HepG2 (cell line): ENCODE data around the gene AFDN. TPM values are rescaled to one million over a fixed set of nuclear protein-coding genes. Genes with fewer than 3 reads are reported as not detected.

Experiments
- AKNA ChIP-seq: sonication (generic); formaldehyde crosslinking; IDR thresholded peaks from 2 replicates; pipeline ENCODE4 v1.4.0; 2020; ENCODE audit warnings: missing genetic modification reagents, borderline replicate concordance
- ARID4A ChIP-seq: sonication (generic); formaldehyde crosslinking; IDR thresholded peaks from 2 replicates; pipeline ENCODE4 v1.5.0; 2020; ENCODE audit warnings: mild to moderate bottlenecking, missing genetic modification reagents, borderline replicate concordance
- CENPBD1 ChIP-seq: sonication (generic); formaldehyde crosslinking; IDR thresholded peaks from 2 replicates; pipeline ENCODE4 v1.8.0; 2022; ENCODE audit warnings: missing genetic modification reagents, low read depth, mild to moderate bottlenecking, borderline replicate concordance
- CTCF ChIP-seq: sonication (generic); formaldehyde crosslinking; IDR thresholded peaks from 2 replicates; pipeline ENCODE4 v1.5.0; 2020; ENCODE audit warnings: mild to moderate bottlenecking, missing genetic modification reagents, moderate library complexity
- ELF4 ChIP-seq: sonication (generic); formaldehyde crosslinking; IDR thresholded peaks from 2 replicates; pipeline ENCODE4 v1.5.0; 2020; ENCODE audit warnings: missing genetic modification reagents, mild to moderate bottlenecking, moderate library complexity, borderline replicate concordance
- HNRNPH1 ChIP-seq: fragments of 200-400 bp; formaldehyde crosslinking; optimal IDR thresholded peaks from 2 replicates; pipeline ENCODE3; 2017; ENCODE audit warnings: mild to moderate bottlenecking, low read depth, low read length
- HNRNPUL1 ChIP-seq: fragments of 200-400 bp; formaldehyde crosslinking; IDR thresholded peaks from 2 replicates; pipeline ENCODE4 v1.6.1; 2017; ENCODE audit warnings: low read depth, mild to moderate bottlenecking, low read length, moderate library complexity
- IRF2 ChIP-seq: IDR thresholded peaks from 2 replicates; pipeline ENCODE4 v1.6.1; 2018; ENCODE audit warnings: missing genetic modification reagents, missing compliant biosample characterization
- RBAK ChIP-seq: sonication (generic); formaldehyde crosslinking; IDR thresholded peaks from 2 replicates; pipeline ENCODE4 v1.5.1; 2020; ENCODE audit warnings: mild to moderate bottlenecking, missing genetic modification reagents
- SMC3 ChIP-seq: IDR thresholded peaks from 2 replicates; pipeline ENCODE4 v1.6.1; 2011; ENCODE audit warnings: low read length, improper control_type of control experiment
- ZBED4 ChIP-seq: sonication (generic); formaldehyde crosslinking; IDR thresholded peaks from 2 replicates; pipeline ENCODE4 v1.4.0; 2020; ENCODE audit warnings: missing genetic modification reagents, borderline replicate concordance
- ZNF567 ChIP-seq: sonication (generic); formaldehyde crosslinking; IDR thresholded peaks from 2 replicates; pipeline ENCODE4 v1.8.1; 2023; ENCODE audit warnings: mild to moderate bottlenecking, missing genetic modification reagents, borderline replicate concordance
- ZNF652 ChIP-seq: IDR thresholded peaks from 2 replicates; pipeline ENCODE4 v1.6.1; 2016; ENCODE audit warnings: low read depth, borderline replicate concordance
- ZNF678 ChIP-seq: sonication (generic); formaldehyde crosslinking; IDR thresholded peaks from 2 replicates; pipeline ENCODE4 v1.4.0; 2020; ENCODE audit warnings: mild to moderate bottlenecking, missing genetic modification reagents
- polyA plus RNA-seq, 8 experiments: library from polyadenylated mRNA; depleted of rRNA in 3 of 8; stranded (reverse) in 7 of 8; unstranded in 1 of 8; fragments of >200 nt; fragmentation: Illumina TruSeq in 4 of 8; extraction: Trizol in 4 of 8; gene quantifications; 2 replicates each; pipeline versions ENCODE4 v1.2.1 to v1.2.3, GENCODE V29; 2011 to 2016; ENCODE audit warnings: low read depth in 4 of 8, missing spikeins in 1 of 8, mixed read lengths in 1 of 8; ENCODE audit not compliant: insufficient read depth in 1 of 8
- total RNA-seq, 5 experiments: library from RNA; depleted of rRNA; stranded (reverse); fragments of >200 nt; fragmentation: Illumina TruSeq; extraction: Trizol; gene quantifications; 2 replicates each; pipeline ENCODE4 v1.2.3, GENCODE V29; 2016; ENCODE audit warnings: low read depth in 1 of 5

Gene AFDN
- total and polyA plus RNA-seq, 2 of the 13 experiments (the other 11 are each of a cell fraction or from before 2014, with no cell fraction given): 136 to 151 TPM

- TF ChIP-seq AKNA (CRISPR knock-in tag) (no peak), ELF4 (CRISPR knock-in tag) (no peak), CENPBD1 (CRISPR knock-in tag) (no peak), SMC3 (no peak), IRF2 (CRISPR knock-in tag) (peak; percentile 48; the same call in 1 of the 2 replicates), HNRNPH1 (no peak), CTCF (CRISPR knock-in tag) (peak; percentile 20; the same call in 1 of the 2 replicates), ZNF652 (CRISPR knock-in tag) (no peak), HNRNPUL1 (no peak), ARID4A (no peak), ZBED4 (CRISPR knock-in tag) (no peak), RBAK (no peak), ZNF678 (CRISPR knock-in tag) (no peak), ZNF567 (CRISPR knock-in tag) (no peak)
These were observed 136.9 kb downstream of the AFDN start (continued) for GRCh38 chr6:167963589-167964057.
